GM19240 (cell line): ENCODE data around the gene TGFBRAP1.
"Not testable (repeated sequence)": the region's sequence is repeated elsewhere in the genome, so short reads cannot be mapped to it uniquely, and the experiment has no call there.

ENCODE experiments used
- DNase-seq: peaks from one replicate; pipeline ENCODE4 v3.0.0; 2011; ENCODE audit warnings: low spot score; ENCODE audit not compliant: insufficient read length

The TGFBRAP1 gene

GRCh38 chr2:105283532-105283931 lies 46.0 kb downstream of the TGFBRAP1 start:
- DNase-seq, result no peak

- no peak for DNase-seq
These were observed 49.3 kb downstream of the TGFBRAP1 start for GRCh38 chr2:105280281-105280680.

GRCh38 chr2:105279126-105279525 lies 50.4 kb downstream of the TGFBRAP1 start:
- DNase-seq, result no peak

GRCh38 chr2:105278654-105279053 lies 50.9 kb downstream of the TGFBRAP1 start:
- DNase-seq, result no peak

- DNase-seq, result no peak
These were observed 55.5 kb downstream of the TGFBRAP1 start for GRCh38 chr2:105274046-105274445.

- no peak for DNase-seq
These were observed 57.4 kb downstream of the TGFBRAP1 start for GRCh38 chr2:105272176-105272575.

GRCh38 chr2:105271393-105272045 lies 58.0 kb downstream of the TGFBRAP1 start:
- no peak for DNase-seq

GRCh38 chr2:105269426-105269825 lies 60.1 kb downstream of the TGFBRAP1 start:
- no peak for DNase-seq

- no peak for DNase-seq
These were observed 66.9 kb downstream of the TGFBRAP1 start for GRCh38 chr2:105262651-105263091.

GRCh38 chr2:105261061-105261460 lies 68.5 kb downstream of the TGFBRAP1 start:
- no peak for DNase-seq

- no peak for DNase-seq
These were observed 70.6 kb downstream of the TGFBRAP1 start for GRCh38 chr2:105258835-105259350.

- DNase-seq, result no peak
These were observed 71.6 kb downstream of the TGFBRAP1 start for GRCh38 chr2:105257981-105258380.

- no peak for DNase-seq
These were observed 73.0 kb downstream of the TGFBRAP1 start for GRCh38 chr2:105256431-105257047.

GRCh38 chr2:105255979-105256378 lies 73.6 kb downstream of the TGFBRAP1 start:
- no peak for DNase-seq

- DNase-seq, result no peak
These were observed 74.9 kb downstream of the TGFBRAP1 start for GRCh38 chr2:105254531-105255210.

GRCh38 chr2:105252271-105252670 lies 77.3 kb downstream of the TGFBRAP1 start:
- DNase-seq, result no peak

GRCh38 chr2:105251016-105251648 lies 78.4 kb downstream of the TGFBRAP1 start:
- DNase-seq, result not testable (repeated sequence)

GRCh38 chr2:105249891-105250290 lies 79.6 kb downstream of the TGFBRAP1 start:
- DNase-seq, result no peak

GRCh38 chr2:105249181-105249580 lies 80.4 kb downstream of the TGFBRAP1 start:
- DNase-seq, result no peak

- DNase-seq, result no peak
These were observed 81.0 kb downstream of the TGFBRAP1 start for GRCh38 chr2:105248316-105249070.

- no peak for DNase-seq
These were observed 85.1 kb downstream of the TGFBRAP1 start for GRCh38 chr2:105244451-105244850.
